ENCODE data around the gene PNPLA2. TPM values are rescaled to one million over a fixed set of nuclear protein-coding genes. Genes with fewer than 3 reads are reported as not detected.

PNPLA2 gene
- total RNA-seq, 1 donor from 2014 or later = 40.5 TPM

GRCh38 chr11:794766-795633, 23.7 kb upstream of the PNPLA2 start:
- H3K27ac Mint-ChIP-seq (ENCODE audit: unreplicated experiment) = no peak overlapping the region
- no peaks in the 10 kb centered on the region for H3K4me1 Mint-ChIP-seq (ENCODE audit: unreplicated experiment)

GRCh38 chr11:795634-796564, 22.8 kb upstream of the PNPLA2 start:
- H3K4me1 Mint-ChIP-seq (ENCODE audit: unreplicated experiment) = no peaks in the 10 kb centered on the region
- no peak overlapping the region for H3K27ac Mint-ChIP-seq (ENCODE audit: unreplicated experiment)
- no peak overlapping the region for H3K4me3 Mint-ChIP-seq (ENCODE audit: unreplicated experiment)
- no peak for DNase-seq (ENCODE audit: low spot score)
- no peaks in the 10 kb centered on the region for H3K36me3 Mint-ChIP-seq (ENCODE audit: low read depth, unreplicated experiment)
- H3K27me3 Mint-ChIP-seq (ENCODE audit: unreplicated experiment) = peaks cover 9% of the 10 kb centered on the region
- H3K9me3 Mint-ChIP-seq (ENCODE audit: unreplicated experiment) = no peaks in the 10 kb centered on the region
- TF ChIP-seq CTCF (IDR thresholded peaks at IDR 0.05; ENCODE audit: unreplicated experiment) = no peak

More at GRCh38 chr11:794766-795633, 23.7 kb upstream of the PNPLA2 start:
- peak overlapping the region; percentile 31 for H3K4me3 Mint-ChIP-seq (ENCODE audit: unreplicated experiment)
- no peaks in the 10 kb centered on the region for H3K9me3 Mint-ChIP-seq (ENCODE audit: unreplicated experiment)
- no peaks in the 10 kb centered on the region for H3K36me3 Mint-ChIP-seq (ENCODE audit: low read depth, unreplicated experiment)
- peaks cover 9% of the 10 kb centered on the region for H3K27me3 Mint-ChIP-seq (ENCODE audit: unreplicated experiment)
- TF ChIP-seq CTCF (IDR thresholded peaks at IDR 0.05; ENCODE audit: unreplicated experiment) = no peak
- DNase-seq (ENCODE audit: low spot score) = no peak

GRCh38 chr11:796565-797295, 22.0 kb upstream of the PNPLA2 start:
- H3K27ac Mint-ChIP-seq (ENCODE audit: unreplicated experiment) = no peak overlapping the region
- H3K27me3 Mint-ChIP-seq (ENCODE audit: unreplicated experiment) = peaks cover 10% of the 10 kb centered on the region
- H3K4me3 Mint-ChIP-seq (ENCODE audit: unreplicated experiment) = peak overlapping the region; percentile 83
- TF ChIP-seq CTCF (IDR thresholded peaks at IDR 0.05; ENCODE audit: unreplicated experiment) = no peak
- no peaks in the 10 kb centered on the region for H3K9me3 Mint-ChIP-seq (ENCODE audit: unreplicated experiment)
- H3K36me3 Mint-ChIP-seq (ENCODE audit: low read depth, unreplicated experiment) = no peaks in the 10 kb centered on the region
- no peaks in the 10 kb centered on the region for H3K4me1 Mint-ChIP-seq (ENCODE audit: unreplicated experiment)
- DNase-seq (ENCODE audit: low spot score) = no peak

- TF ChIP-seq CTCF (IDR thresholded peaks at IDR 0.05; ENCODE audit: unreplicated experiment) = no peak
- peak; percentile 54 for DNase-seq (ENCODE audit: low spot score)
- Mint-ChIP-seq H3K4me1 (ENCODE audit: unreplicated experiment) (no peaks in the 10 kb centered on the region), H3K9me3 (ENCODE audit: unreplicated experiment) (no peaks in the 10 kb centered on the region), H3K36me3 (ENCODE audit: low read depth, unreplicated experiment) (no peaks in the 10 kb centered on the region), H3K27me3 (ENCODE audit: unreplicated experiment) (peaks cover 8% of the 10 kb centered on the region), H3K4me3 (ENCODE audit: unreplicated experiment) (peak overlapping the region; percentile 83), H3K27ac (ENCODE audit: unreplicated experiment) (no peak overlapping the region)
Measured at GRCh38 chr11:797296-798092, 21.2 kb upstream of the PNPLA2 start.
